HT-29 (cell line): ENCODE data around the gene FAM135A. TPM values are rescaled to one million over a fixed set of nuclear protein-coding genes. Genes with fewer than 3 reads are reported as not detected.
"Not testable (repeated sequence)": the region's sequence is repeated elsewhere in the genome, so short reads cannot be mapped to it uniquely, and the experiment has no call there.

Experiments
- DNase-seq: peaks from one replicate; pipeline ENCODE4 v3.0.0-alpha.2; 2015; ENCODE audit warnings: low spot score
- total RNA-seq: library from RNA; depleted of rRNA; stranded (reverse); fragments of >200 nt; shearing (Covaris generic); gene quantifications from 2 replicates; pipeline ENCODE4 v1.2.3, GENCODE V29; 2014

Gene FAM135A
- total RNA-seq, 1 experiment from 2014 or later = 22.7 TPM

GRCh38 chr6:70459235-70459634 is 45.9 kb downstream of the FAM135A start:
- no peak for DNase-seq

GRCh38 chr6:70459699-70460098 is 46.4 kb downstream of the FAM135A start:
- DNase-seq = not testable (repeated sequence)

GRCh38 chr6:70470016-70470415 is 56.7 kb downstream of the FAM135A start:
- DNase-seq = no peak

GRCh38 chr6:70470510-70470909 is 57.2 kb downstream of the FAM135A start:
- DNase-seq = not testable (repeated sequence)

- no peak for DNase-seq
Observed at GRCh38 chr6:70474751-70475150, 61.4 kb downstream of the FAM135A start.

- no peak for DNase-seq
Observed at GRCh38 chr6:70479236-70479635, 65.9 kb downstream of the FAM135A start.

- DNase-seq = not testable (repeated sequence)
Observed at GRCh38 chr6:70486638-70487037, 73.3 kb downstream of the FAM135A start.

GRCh38 chr6:70489364-70489763 is 76.1 kb downstream of the FAM135A start:
- peak; percentile 22 for DNase-seq

- DNase-seq = no peak
Observed at GRCh38 chr6:70494833-70495232, 81.5 kb downstream of the FAM135A start.

GRCh38 chr6:70495790-70496189 is 82.5 kb downstream of the FAM135A start:
- DNase-seq = not testable (repeated sequence)

- no peak for DNase-seq
Observed at GRCh38 chr6:70502484-70502883, 89.2 kb downstream of the FAM135A start.

GRCh38 chr6:70503813-70504465 is 90.6 kb downstream of the FAM135A start:
- DNase-seq = no peak

- no peak for DNase-seq
Observed at GRCh38 chr6:70506321-70506720, 93.0 kb downstream of the FAM135A start.

GRCh38 chr6:70507161-70507560 is 93.9 kb downstream of the FAM135A start:
- peak; percentile 35 for DNase-seq

- no peak for DNase-seq
Observed at GRCh38 chr6:70508953-70509352, 95.6 kb downstream of the FAM135A start.

GRCh38 chr6:70510600-70510999 is 97.3 kb downstream of the FAM135A start:
- no peak for DNase-seq

GRCh38 chr6:70518723-70519122 is 105.4 kb downstream of the FAM135A start:
- no peak for DNase-seq

GRCh38 chr6:70520575-70520974 is 107.3 kb downstream of the FAM135A start:
- peak; percentile 28 for DNase-seq

GRCh38 chr6:70524721-70525286 is 111.5 kb downstream of the FAM135A start:
- DNase-seq = no peak

- no peak for DNase-seq
Observed at GRCh38 chr6:70527071-70527737, 113.9 kb downstream of the FAM135A start.

GRCh38 chr6:70530023-70530422 is 116.7 kb downstream of the FAM135A start:
- no peak for DNase-seq

GRCh38 chr6:70531133-70531532 is 117.8 kb downstream of the FAM135A start:
- DNase-seq = no peak

- DNase-seq = no peak
Observed at GRCh38 chr6:70537266-70537665, 124.0 kb downstream of the FAM135A start.
